Gastrocnemius medialis (tissue), 4 donors: Measurements from ENCODE around the gene AGBL1. TPM values are rescaled to one million over a fixed set of nuclear protein-coding genes. Genes with fewer than 3 reads are reported as not detected.

Experiments used
- ATAC-seq, 2 donors: fragments of 150-250 bp; one replicate each; pipeline ENCODE4 v1.9.1; 2016
- DNase-seq, 2 donors: peaks; one replicate each; pipeline ENCODE4 v3.0.0-alpha.2; 2019
- H3K27ac ChIP-seq, 4 donors: fragments of 200-600 bp; sonication (generic); 1 replicate in 1 of 4; 2 replicates in 3 of 4; pipeline ENCODE4 v1.5.1; 2016 to 2018; ENCODE audit warnings: mild to moderate bottlenecking in 2 of 4, moderate library complexity in 1 of 4
- H3K27me3 ChIP-seq, 3 donors: fragments of 200-600 bp; sonication (generic) in 2 of 3; 1 replicate in 1 of 3; 2 replicates in 2 of 3; pipeline versions ENCODE4 v1.5.1 to v1.6.0; 2016 to 2019; ENCODE audit warnings: mild to moderate bottlenecking in 1 of 3, moderate library complexity in 1 of 3
- H3K36me3 ChIP-seq, 2 donors: fragments of 200-600 bp; sonication (generic) in 1 of 2; one replicate each; pipeline ENCODE4 v1.5.1; 2017 to 2018
- H3K4me1 ChIP-seq, 2 donors: fragments of 200-600 bp; sonication (generic) in 1 of 2; one replicate each; pipeline ENCODE4 v1.5.1; 2016 to 2017; ENCODE audit warnings: mild to moderate bottlenecking in 2 of 2
- H3K4me3 ChIP-seq, 4 donors: fragments of 200-600 bp; sonication (generic) in 3 of 4; 1 replicate in 1 of 4; 2 replicates in 3 of 4; pipeline ENCODE4 v1.5.1; 2016 to 2019; ENCODE audit warnings: mild to moderate bottlenecking in 2 of 4
- H3K9me3 ChIP-seq, 3 donors: fragments of 200-600 bp; sonication (generic) in 2 of 3; 1 replicate in 1 of 3; 2 replicates in 2 of 3; pipeline ENCODE4 v1.5.1; 2016 to 2019
- CTCF ChIP-seq, 5 experiments: fragments of 450-650 bp in 3 of 5; fragments of 200-600 bp in 2 of 5; sonication (generic) in 2 of 5; IDR thresholded peaks in 4 of 5; conservative IDR thresholded peaks in 1 of 5; 1 replicate in 4 of 5; 2 replicates in 1 of 5; pipeline ENCODE4 v1.5.1; 2016 to 2019; ENCODE audit warnings: antibody characterized with exemption in 5 of 5, mild to moderate bottlenecking in 3 of 5, moderate library complexity in 3 of 5
- POLR2A ChIP-seq, 2 donors: fragments of 450-650 bp; IDR thresholded peaks; one replicate each; pipeline ENCODE4 v1.6.1; 2017; ENCODE audit warnings: antibody characterized with exemption in 2 of 2, mild to moderate bottlenecking in 2 of 2, moderate library complexity in 2 of 2
- in situ Hi-C, 4 donors: fragments of 200-750 bp; cut with MboI; loops; one replicate each; pipeline versions ENCODE4 v1.15.0 to v1.8.0; 2017; ENCODE audit warnings: low sequenced_read_pairs in 4 of 4
- intact Hi-C: fragments of 100-400 bp; cut with DNase I; formaldehyde crosslinking; loops from one replicate; pipeline ENCODE4 v1.15.1; 2023; ENCODE audit warnings: low total_unique reads
- total RNA-seq, 4 donors: library from RNA; depleted of rRNA; stranded (reverse); fragments of >200 nt; gene quantifications; one replicate each; pipeline versions ENCODE4 v1.1.0 to v1.2.3, GENCODE V29; 2016

The AGBL1 gene
- total RNA-seq, 4 donors from 2014 or later: 3.8 to 29.7 (median 15.9) TPM

- Histone ChIP-seq H3K9me3 (no peaks in the 10 kb centered on the region), H3K36me3 (no peaks in the 10 kb centered on the region), H3K4me3 (no peak overlapping the region), H3K27ac (peak overlapping the region in 2 of 4 donors; percentile 2 to 68), H3K27me3 (no peaks in the 10 kb centered on the region), H3K4me1 (peaks cover 6 to 30% of the 10 kb centered on the region in 2 donors)
- intact Hi-C loops: no loop called here
- DNase-seq (no peak), ATAC-seq (no peak)
- TF ChIP-seq POLR2A (IDR thresholded peaks at IDR 0.05) (no peak), CTCF (IDR thresholded peaks at IDR 0.05 in 4 of 5, conservative IDR thresholded peaks at IDR 0.05 in 1 of 5) (no peak)
- in situ Hi-C loops: loop anchor here in 1 of 4 donors (10.0 kb wide), 1 partner anchor 77 kb away; no protein-coding TSS in a partner anchor
Measured at GRCh38 chr15:86127547-86127946, 47.9 kb downstream of the AGBL1 start.

- H3K4me1 ChIP-seq: peaks cover 13 to 57% of the 10 kb centered on the region in 2 donors
- H3K36me3 ChIP-seq: no peaks in the 10 kb centered on the region
- intact Hi-C loops: loop anchor here (1.0 to 2.0 kb wide), 3 partner anchors 23 to 54 kb away; no protein-coding TSS in a partner anchor
- DNase-seq (peak; percentile 86 to 88), ATAC-seq (peak; percentile 97 to 98)
- no peak overlapping the region for H3K4me3 ChIP-seq
- TF ChIP-seq CTCF (IDR thresholded peaks at IDR 0.05 in 4 of 5, conservative IDR thresholded peaks at IDR 0.05 in 1 of 5): peak in 1 of 5 experiments; percentile 19
- TF ChIP-seq POLR2A (IDR thresholded peaks at IDR 0.05): peak; percentile 11 to 30
- peak overlapping the region; percentile 75 to 89 (median 81) for H3K27ac ChIP-seq
- in situ Hi-C loops: no loop called here
- no peaks in the 10 kb centered on the region for H3K27me3 ChIP-seq
- no peaks in the 10 kb centered on the region for H3K9me3 ChIP-seq
Measured at GRCh38 chr15:86135041-86135440, 55.4 kb downstream of the AGBL1 start.

- ATAC-seq (no peak), DNase-seq (no peak)
- Histone ChIP-seq H3K27ac (peak overlapping the region in 2 of 4 donors; percentile 86 to 89), H3K27me3 (no peaks in the 10 kb centered on the region), H3K4me3 (no peak overlapping the region), H3K36me3 (no peaks in the 10 kb centered on the region), H3K9me3 (no peaks in the 10 kb centered on the region), H3K4me1 (peaks cover 12 to 61% of the 10 kb centered on the region in 2 donors)
- intact Hi-C loops: no loop called here
- in situ Hi-C loops: no loop called here
- TF ChIP-seq CTCF (IDR thresholded peaks at IDR 0.05 in 4 of 5, conservative IDR thresholded peaks at IDR 0.05 in 1 of 5) (no peak), POLR2A (IDR thresholded peaks at IDR 0.05) (no peak)
Measured at GRCh38 chr15:86136861-86137260, 57.2 kb downstream of the AGBL1 start.

GRCh38 chr15:86138798-86139197 lies 59.1 kb downstream of the AGBL1 start:
- intact Hi-C loops: no loop called here
- Histone ChIP-seq H3K9me3 (no peaks in the 10 kb centered on the region), H3K27ac (peak overlapping the region in 1 of 4 donors; percentile 1), H3K36me3 (peaks cover 0 to 6% of the 10 kb centered on the region in 2 donors), H3K4me3 (no peak overlapping the region), H3K4me1 (peaks cover 12 to 46% of the 10 kb centered on the region in 2 donors), H3K27me3 (no peaks in the 10 kb centered on the region)
- DNase-seq: no peak
- in situ Hi-C loops: no loop called here
- ATAC-seq: no peak
- no peak for TF ChIP-seq CTCF (IDR thresholded peaks at IDR 0.05 in 4 of 5, conservative IDR thresholded peaks at IDR 0.05 in 1 of 5)
- no peak for TF ChIP-seq POLR2A (IDR thresholded peaks at IDR 0.05)

- TF ChIP-seq CTCF (IDR thresholded peaks at IDR 0.05 in 4 of 5, conservative IDR thresholded peaks at IDR 0.05 in 1 of 5): peak in 3 of 5 experiments; percentile 10 to 28 (median 17)
- TF ChIP-seq POLR2A (IDR thresholded peaks at IDR 0.05): no peak
- no peaks in the 10 kb centered on the region for H3K27me3 ChIP-seq
- no peak overlapping the region for H3K4me3 ChIP-seq
- no peak overlapping the region for H3K27ac ChIP-seq
- H3K36me3 ChIP-seq: peaks cover 0 to 15% of the 10 kb centered on the region in 2 donors
- in situ Hi-C loops (no loop called here), intact Hi-C loops (no loop called here)
- DNase-seq: no peak
- H3K9me3 ChIP-seq: no peaks in the 10 kb centered on the region
- H3K4me1 ChIP-seq: peaks cover 6 to 36% of the 10 kb centered on the region in 2 donors
- ATAC-seq: no peak
Measured at GRCh38 chr15:86139828-86140227, 60.2 kb downstream of the AGBL1 start.
